ENCODE measurements around the gene AUTS2.

GRCh38 chr7:70047384-70047783, 449.1 kb downstream of the AUTS2 start:
- no peak for TF ChIP-seq EZH2phosphoT487 (conservative IDR thresholded peaks at IDR 0.05; ENCODE audit: low read length)
- no peak for TF ChIP-seq CTCF (IDR thresholded peaks at IDR 0.05; ENCODE audit: insufficient read depth, low read length, poor library complexity, severe bottlenecking)

Data from SU-DHL-6 (cell line).